ENCODE results near the gene HAUS3.

The HAUS3 gene

GRCh38 chr4:2241410-2242353, at the start of gene HAUS3, which contains the start of gene POLN:
HAUS3 (minus strand) TSS chr4:2242121; CDS start chr4:2240946, 1,175 bp downstream.
POLN (minus strand) TSS chr4:2242121; CDS start chr4:2229231, 12,890 bp downstream.
- peak; percentile 98 for ATAC-seq
- DNase-seq: peak; percentile 99

- ATAC-seq (peak; percentile 80), DNase-seq (peak; percentile 66)
Observed at GRCh38 chr4:2290974-2291704, 49.2 kb upstream of the HAUS3 start.

DNA sequence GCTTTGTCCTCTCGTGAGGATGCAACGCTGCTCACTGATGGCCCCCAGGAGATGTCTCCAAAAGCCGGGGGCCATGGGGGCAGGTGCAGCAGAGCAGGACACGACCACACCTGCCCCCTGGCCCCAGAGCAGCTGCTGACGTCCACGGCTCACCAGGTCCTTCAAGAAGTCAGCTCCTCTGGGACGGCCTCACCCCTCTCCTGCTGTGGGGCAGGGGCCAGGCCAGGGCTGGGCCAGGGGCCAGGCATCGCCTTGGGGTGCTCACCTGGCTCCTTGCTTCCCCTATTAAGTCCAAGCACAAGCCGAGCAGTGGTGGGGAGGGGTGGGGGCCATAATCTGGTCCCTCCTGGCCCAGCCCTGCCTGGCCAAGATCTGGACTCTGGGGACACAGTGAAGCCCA, 48.6 kb upstream of the HAUS3 start:
- DNase-seq (no peak), ATAC-seq (peak; percentile 4)

GRCh38 chr4:2289955-2290333, 48.0 kb upstream of the HAUS3 start:
- DNase-seq (no peak), ATAC-seq (no peak)

- DNase-seq (peak; percentile 3), ATAC-seq (no peak)
Observed at GRCh38 chr4:2289311-2289954, 47.5 kb upstream of the HAUS3 start.

DNA sequence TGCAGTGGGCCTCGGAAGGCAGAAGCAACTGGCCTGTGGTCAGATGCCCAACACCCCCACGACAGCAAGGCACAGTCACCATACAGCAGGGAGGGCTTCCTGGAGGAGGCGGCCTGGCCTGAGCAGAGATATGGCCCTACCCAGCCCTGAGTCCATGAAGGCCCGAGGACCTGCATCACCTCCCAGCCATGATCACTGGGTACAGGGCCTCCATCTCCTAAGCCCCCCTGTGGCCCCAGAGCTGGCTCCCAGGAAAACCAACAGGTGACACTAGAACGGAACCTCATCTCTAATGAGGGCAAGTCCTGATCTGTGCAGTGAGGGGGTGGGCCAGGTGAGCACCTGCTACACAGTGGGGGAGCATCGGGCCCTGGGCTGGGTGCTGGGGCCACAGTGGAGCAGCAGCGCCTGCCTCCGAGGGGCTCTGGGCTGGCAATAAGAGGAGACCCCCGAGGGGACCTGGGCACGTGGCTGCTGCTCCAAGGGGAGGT, 46.2 kb upstream of the HAUS3 start:
- no peak for ATAC-seq
- DNase-seq: peak; percentile 1

- no peak for DNase-seq
- no peak for ATAC-seq
Observed at GRCh38 chr4:2287594-2287915, 45.6 kb upstream of the HAUS3 start.

GRCh38 chr4:2286904-2287593, 45.1 kb upstream of the HAUS3 start:
- DNase-seq: no peak
- ATAC-seq: no peak

DNA sequence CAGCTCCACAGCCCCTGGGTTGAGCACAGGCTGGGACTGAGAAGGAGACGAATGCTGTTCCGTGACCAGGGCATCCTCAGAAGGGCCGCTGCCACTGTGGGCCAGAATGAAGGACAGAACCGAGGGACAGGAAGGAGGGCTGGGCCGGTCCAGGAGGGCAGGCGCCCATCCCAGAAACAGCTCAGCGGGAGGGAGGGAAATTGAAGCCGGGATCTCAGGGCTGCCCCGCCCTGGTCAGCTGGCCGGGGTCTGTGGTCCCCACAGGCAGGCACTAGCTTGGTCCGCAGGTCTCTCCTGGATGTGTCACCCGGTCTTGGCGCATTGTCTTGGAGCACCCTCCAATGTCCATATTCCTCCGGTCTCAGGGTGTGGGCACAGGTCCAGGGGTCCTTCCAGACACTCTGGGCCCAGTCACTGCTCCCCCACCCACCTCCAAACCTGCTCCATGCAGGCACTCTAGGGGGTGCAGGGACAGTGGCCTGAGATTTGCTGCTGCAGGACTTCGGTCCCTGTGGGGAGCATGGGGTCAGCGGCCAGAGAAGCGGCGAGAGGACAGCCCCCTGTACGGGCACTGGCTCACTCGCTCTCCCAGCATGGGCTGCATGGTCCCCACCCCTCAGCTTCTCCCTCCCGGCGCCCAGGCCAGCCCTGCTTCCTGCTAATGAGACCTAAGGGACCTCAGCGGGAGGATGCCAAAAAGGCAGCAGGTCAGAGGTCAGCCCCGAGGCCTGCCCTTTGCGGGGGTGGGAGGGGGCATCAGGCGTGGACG, 43.9 kb upstream of the HAUS3 start:
- no peak for ATAC-seq

DNA sequence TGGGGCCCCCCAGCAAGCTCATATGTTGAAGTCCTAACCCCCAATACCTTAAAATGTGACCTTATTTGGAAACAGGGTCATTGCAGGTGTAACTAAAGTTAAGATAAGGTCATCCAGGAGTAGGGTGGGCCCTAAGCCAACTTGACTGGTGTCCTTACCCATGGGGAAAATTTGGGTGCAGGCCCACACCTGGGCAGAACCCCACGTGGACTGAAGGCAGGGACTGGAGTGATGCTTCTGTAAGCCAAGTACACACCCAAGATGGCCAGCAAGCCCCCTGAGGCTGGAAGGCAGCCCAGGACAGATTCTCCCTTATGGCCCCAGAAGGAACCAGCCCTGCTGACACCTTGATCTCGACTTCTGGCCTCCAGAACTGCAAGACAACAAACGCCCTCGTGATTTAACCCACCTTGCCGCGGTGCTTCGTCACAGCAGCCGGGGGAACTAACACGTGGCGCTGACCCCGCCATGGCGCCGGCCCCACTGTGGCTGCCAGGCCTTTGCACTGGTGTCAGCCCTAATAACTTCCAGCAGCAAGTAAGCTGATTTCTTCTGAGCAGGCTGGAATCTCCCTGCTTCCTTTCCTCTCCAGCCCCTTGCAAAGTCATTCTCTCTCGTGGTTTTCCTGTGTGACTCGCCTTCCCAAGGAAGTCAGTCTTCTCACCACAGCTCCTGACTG, 43.2 kb upstream of the HAUS3 start:
- ATAC-seq (no peak), DNase-seq (no peak)

More for the DNA sequence above, 43.9 kb upstream of the HAUS3 start:
- no peak for DNase-seq

DNA sequence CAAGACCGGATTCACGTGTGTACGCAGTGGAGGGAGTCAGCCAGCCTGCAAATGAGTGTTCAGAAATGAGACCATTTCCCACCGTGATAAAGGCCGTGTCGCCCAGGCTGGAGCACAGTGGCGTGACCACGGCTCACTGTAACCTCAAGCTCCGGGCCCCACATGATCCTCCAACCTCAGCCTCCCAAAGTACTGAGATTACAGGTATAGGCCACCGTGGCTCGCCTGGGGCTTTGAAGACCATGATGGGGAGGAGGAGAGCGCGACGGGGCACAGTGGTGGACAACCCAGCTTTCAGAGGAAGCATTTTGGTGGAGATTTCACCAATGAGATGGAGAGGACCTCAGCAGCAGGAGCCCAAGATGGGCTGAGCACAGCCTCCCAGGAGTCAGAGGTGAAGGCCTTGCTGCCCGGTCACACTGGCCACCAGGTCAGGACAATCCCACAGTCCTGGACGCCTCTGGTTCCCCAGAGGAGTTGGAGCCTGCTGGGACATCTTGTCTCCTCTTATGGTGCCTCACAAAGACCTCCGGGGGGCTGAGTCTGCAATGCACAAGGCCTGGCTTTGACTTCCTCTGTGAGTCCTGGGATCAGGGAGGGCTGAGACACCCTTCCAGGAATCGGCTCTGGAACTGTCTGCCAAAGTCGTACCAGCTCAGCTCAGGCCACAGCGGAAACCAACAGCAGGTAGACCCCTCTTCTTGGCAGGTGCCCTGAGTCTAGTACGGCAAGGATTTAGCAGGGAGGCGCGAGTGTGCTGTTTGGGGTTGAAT, 42.4 kb upstream of the HAUS3 start:
- ATAC-seq: no peak
- DNase-seq: no peak

DNA sequence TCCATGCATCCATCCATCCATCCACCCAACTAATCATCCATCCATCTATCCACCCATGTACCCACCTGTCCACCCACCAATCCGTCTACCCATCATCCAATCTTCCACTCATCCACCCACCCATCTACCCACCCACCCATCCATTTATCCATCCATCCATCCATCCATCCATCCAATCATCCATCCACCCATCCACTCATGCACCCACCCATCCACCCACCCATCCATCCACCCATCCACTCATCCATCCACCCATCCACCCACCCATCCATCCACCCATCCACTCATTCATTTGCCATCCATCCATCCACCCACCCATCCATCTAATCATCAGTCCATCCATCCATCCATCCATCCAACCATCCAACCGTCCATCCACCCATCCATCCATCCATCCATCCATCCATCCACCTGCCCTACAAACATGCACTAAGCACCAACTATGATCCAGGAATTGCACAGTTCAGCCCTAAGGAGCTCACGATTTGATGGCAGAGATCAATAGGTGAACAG, 41.3 kb upstream of the HAUS3 start:
- ATAC-seq: no peak
- DNase-seq: no peak

DNA sequence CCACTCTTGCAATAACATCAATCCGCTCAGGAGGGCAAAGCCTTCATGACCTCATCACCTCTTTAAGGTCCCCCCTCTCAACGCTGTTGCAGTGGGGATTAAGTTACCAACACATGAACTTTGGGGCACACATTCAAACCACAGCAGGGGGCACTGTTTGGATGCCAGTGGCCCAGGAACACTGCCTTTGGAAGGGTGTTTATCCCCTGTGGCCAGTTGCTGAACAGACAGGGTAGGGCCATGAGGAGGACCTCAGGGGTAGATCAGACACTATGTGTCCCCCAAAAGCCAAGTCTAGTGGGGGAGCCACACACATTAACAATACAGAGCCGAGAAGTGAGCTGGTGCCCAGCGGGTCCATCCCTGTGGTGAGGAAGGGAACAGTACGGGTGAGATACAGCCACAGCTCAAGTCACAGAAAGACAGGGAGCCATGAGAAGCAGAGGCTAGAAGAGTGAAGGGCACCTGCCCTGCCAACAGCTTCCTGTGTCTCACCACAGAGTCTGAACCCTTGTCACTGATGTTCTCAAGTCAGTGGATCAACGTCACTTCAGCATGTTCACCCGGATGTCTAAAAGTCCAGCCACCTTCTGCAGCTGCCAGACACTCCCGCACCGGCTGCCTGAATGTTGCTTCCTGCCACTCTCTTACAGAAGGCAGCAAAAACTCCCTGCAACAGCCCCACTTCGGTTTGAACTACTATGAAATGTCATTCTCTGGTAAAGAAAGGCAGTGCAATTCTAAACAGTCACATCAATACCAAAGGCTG, 39.8 kb upstream of the HAUS3 start:
- peak; percentile 84 for ATAC-seq
- DNase-seq: peak; percentile 61

GRCh38 chr4:2280531-2281300, 38.8 kb upstream of the HAUS3 start:
- DNase-seq (no peak), ATAC-seq (no peak)

DNA sequence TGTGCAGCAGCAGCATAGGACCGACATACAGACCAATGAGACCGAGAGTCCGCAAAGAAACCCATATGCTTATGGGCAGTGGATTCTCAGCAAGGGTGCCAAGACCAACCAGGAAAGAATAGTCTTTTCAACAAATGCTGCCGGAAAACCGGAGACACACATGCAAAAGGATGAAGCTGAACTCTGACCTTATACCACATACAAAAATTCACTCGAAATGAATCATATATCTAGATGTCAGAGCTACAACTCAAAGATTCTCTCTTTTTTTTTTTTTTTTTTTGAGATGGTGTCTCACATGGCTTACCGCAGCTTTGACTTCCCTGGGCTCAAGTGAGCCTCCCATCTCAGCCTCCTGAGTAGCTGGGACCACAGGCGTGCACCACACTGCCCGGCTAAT, 36.0 kb upstream of the HAUS3 start:
- DNase-seq: no peak
- ATAC-seq: no peak

- DNase-seq (no peak), ATAC-seq (no peak)
Observed at GRCh38 chr4:2276581-2277325, 34.8 kb upstream of the HAUS3 start.

DNA sequence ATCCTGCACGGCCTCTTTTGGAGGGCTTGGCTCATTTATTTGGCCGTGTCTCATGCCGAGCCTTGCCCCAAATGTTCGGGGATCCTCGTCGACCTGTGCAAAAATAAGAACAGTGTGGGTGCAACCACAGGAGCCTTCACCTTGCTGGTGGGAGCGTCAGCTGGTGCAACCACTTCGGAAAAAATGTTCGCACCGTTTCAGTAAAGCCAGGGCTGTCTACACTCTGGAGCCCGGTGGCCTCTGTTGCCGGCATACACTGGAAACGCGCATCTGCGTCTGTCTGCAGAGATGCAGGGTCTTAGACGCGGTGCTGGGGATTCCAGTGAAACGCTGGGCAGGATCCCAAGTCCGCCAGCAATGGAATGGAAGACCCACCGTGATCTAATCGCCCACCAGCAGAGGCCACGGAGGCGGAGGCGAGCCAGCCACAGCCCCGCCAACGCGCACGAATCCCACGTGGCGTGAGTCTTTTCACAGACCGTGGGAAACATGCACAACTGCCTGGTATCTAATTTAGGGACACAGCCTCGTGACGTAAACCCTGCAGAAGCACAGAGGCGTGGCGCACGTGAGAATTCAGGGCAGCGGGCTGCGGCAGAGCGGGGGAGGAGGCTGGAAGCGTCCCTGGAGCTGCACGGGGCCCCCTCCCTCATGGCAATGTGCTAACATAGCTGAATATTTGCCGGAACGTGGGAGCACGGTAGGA, 33.8 kb upstream of the HAUS3 start:
- ATAC-seq (no peak), DNase-seq (no peak)

Measured in stimulated activated naive CD8-positive, alpha-beta T cell treated with anti-CD3 and anti-CD28 coated beads, Interleukin-15, Interleukin-2, amounts not matched to agents 100 U/mL and 50 U/mL, for 24 hours (primary cell).